Naive thymus-derived CD4-positive, alpha-beta T cell (primary cell): ENCODE data around the gene SMIM35. TPM values are rescaled to one million over a fixed set of nuclear protein-coding genes. Genes with fewer than 3 reads are reported as not detected.
A peak's percentile ranks its signal among the peaks of the same experiment; 100 is the strongest.

ENCODE experiments used
- ATAC-seq: fragments of 150-1000 bp; cut with Tn5 transposase; 2 replicates; pipeline ENCODE4 v1.10.0; 2021; ENCODE audit warnings: mild to moderate bottlenecking, moderate library complexity
- CTCF ChIA-PET: fragments of 350-600 bp; sonication (Branson Sonifier 250); formaldehyde crosslinking; loops from one replicate; lab custom pipeline; 2021; ENCODE audit warnings: antibody characterized with exemption; lab: Charles Lee
- POLR2A ChIA-PET: fragments of 350-600 bp; sonication (Branson Sonifier 250); formaldehyde crosslinking; loops from one replicate; lab custom pipeline; 2021; ENCODE audit warnings: antibody characterized with exemption, inconsistent platforms; lab: Charles Lee
- DNase-seq, 9 donors: peaks; one replicate each; pipeline versions ENCODE4 v3.0.0 to v3.0.0-alpha.2; 2020 to 2022; ENCODE audit warnings: mixed read lengths in 1 of 9
- H3K27ac ChIP-seq: one replicate; pipeline ENCODE4 v1.7.0; 2013; ENCODE audit warnings: mild to moderate bottlenecking, low read depth, low read length, moderate library complexity
- H3K27me3 ChIP-seq, 2 donors: one replicate each; pipeline ENCODE4 v1.7.0; 2013; ENCODE audit warnings: low read length in 2 of 2, mild to moderate bottlenecking in 2 of 2, moderate library complexity in 2 of 2; ENCODE audit not compliant: control insufficient read depth in 2 of 2, insufficient read depth in 2 of 2
- H3K36me3 ChIP-seq, 3 experiments: 1 replicate in 2 of 3; 2 replicates in 1 of 3; pipeline ENCODE4 v1.7.0; 2013; ENCODE audit warnings: low read length in 3 of 3, mild to moderate bottlenecking in 3 of 3, moderate library complexity in 1 of 3; ENCODE audit not compliant: insufficient read depth in 3 of 3, control insufficient read depth in 2 of 3
- H3K4me1 ChIP-seq, 2 donors: one replicate each; pipeline ENCODE4 v1.7.0; 2013; ENCODE audit warnings: low read length in 2 of 2, mild to moderate bottlenecking in 2 of 2, moderate library complexity in 1 of 2; ENCODE audit not compliant: control insufficient read depth in 2 of 2, insufficient read depth in 2 of 2
- H3K4me3 ChIP-seq: 2 replicates; pipeline ENCODE4 v1.7.0; 2013; ENCODE audit warnings: mild to moderate bottlenecking, low read length
- H3K9me3 ChIP-seq, 3 experiments: 1 replicate in 2 of 3; 2 replicates in 1 of 3; pipeline ENCODE4 v1.7.0; 2013; ENCODE audit warnings: low read length in 3 of 3; ENCODE audit not compliant: control insufficient read depth in 2 of 3
- H3K27ac Mint-ChIP-seq, 9 donors: one replicate each; pipeline ENCODE4 v1.8.0; 2020 to 2022; ENCODE audit warnings: mixed read lengths in 9 of 9, mild to moderate bottlenecking in 8 of 9, moderate library complexity in 5 of 9, inconsistent platforms in 2 of 9
- H3K27me3 Mint-ChIP-seq, 5 donors: one replicate each; pipeline ENCODE4 v1.8.0; 2021 to 2022; ENCODE audit warnings: mixed read lengths in 5 of 5, mild to moderate bottlenecking in 1 of 5
- H3K36me3 Mint-ChIP-seq, 5 donors: one replicate each; pipeline ENCODE4 v1.8.0; 2020 to 2022; ENCODE audit warnings: mixed read lengths in 5 of 5, mild to moderate bottlenecking in 3 of 5, inconsistent platforms in 1 of 5
- H3K4me1 Mint-ChIP-seq, 7 donors: one replicate each; pipeline ENCODE4 v1.8.0; 2020 to 2022; ENCODE audit warnings: mixed read lengths in 7 of 7, mild to moderate bottlenecking in 3 of 7, inconsistent platforms in 1 of 7
- H3K4me3 Mint-ChIP-seq, 10 donors: one replicate each; pipeline ENCODE4 v1.8.0; 2020 to 2022; ENCODE audit warnings: mild to moderate bottlenecking in 10 of 10, mixed read lengths in 10 of 10, moderate library complexity in 6 of 10, inconsistent platforms in 2 of 10
- H3K9me3 Mint-ChIP-seq, 11 donors: one replicate each; pipeline ENCODE4 v1.8.0; 2020 to 2022; ENCODE audit warnings: mixed read lengths in 11 of 11, mild to moderate bottlenecking in 4 of 11, inconsistent platforms in 1 of 11, moderate library complexity in 1 of 11
- intact Hi-C, 2 donors: fragments of 100-400 bp; cut with micrococcal nuclease; formaldehyde crosslinking; loops; one replicate each; pipeline ENCODE4 v1.15.1; 2023
- polyA plus RNA-seq, 2 donors: library from polyadenylated mRNA; unstranded; fragments of 300-500 nt; fragmentation: Illumina TruSeq; gene quantifications; one replicate each; pipeline ENCODE4 v1.2.3, GENCODE V29; 2021
- total RNA-seq, 6 experiments: library from RNA in 5 of 6; stranded (reverse) in 5 of 6; gene quantifications; 1 replicate in 5 of 6; 2 replicates in 1 of 6; pipeline ENCODE4 v1.2.3 and lab custom pipeline; 2021 to 2026

The SMIM35 gene
- total and polyA plus RNA-seq, 7 experiments from 2014 or later, result 0.11 to 0.60 (median 0.28) TPM; not detected in 3

DNA sequence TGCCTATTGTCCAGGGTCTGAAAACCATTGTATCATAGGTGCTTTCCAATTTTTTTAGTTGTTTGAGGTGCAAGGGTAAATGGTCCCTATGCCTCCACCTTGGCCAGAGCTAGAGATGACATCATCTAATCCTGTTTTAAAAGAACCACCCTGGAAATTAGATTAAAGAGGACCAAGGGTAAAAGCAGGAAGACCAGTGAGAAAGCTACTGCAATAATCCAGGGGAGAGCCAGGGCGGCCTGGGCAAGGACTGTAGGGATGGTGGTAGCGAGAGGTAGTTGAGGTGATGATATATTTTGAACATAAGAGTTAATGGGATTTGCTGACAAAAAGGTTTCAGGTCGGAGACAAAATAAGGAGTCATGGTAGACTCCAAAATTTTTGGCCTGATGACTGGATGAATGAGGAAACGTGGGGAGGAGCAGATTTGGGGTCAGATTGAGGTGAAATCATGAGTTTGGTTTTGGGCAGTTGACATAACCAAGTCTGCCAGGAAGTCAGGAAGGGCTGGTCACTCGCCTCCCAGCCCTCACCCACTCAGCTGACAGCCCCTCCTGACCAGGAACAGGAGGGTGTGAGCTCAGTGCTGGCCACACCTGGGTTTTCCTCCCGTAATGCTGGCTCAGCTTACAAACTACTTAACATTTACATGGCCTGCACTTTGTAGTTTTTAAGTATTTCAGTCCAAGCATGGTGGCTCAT lies 42.9 kb upstream of the SMIM35 start:
- Histone ChIP-seq H3K4me1 (no peaks in the 10 kb centered on the region), H3K27me3 (no peaks in the 10 kb centered on the region), H3K36me3 (no peaks in the 10 kb centered on the region), H3K9me3 (no peaks in the 10 kb centered on the region), H3K27ac (no peak overlapping the region), H3K4me3 (no peak overlapping the region)
- no peaks in the 10 kb centered on the region for H3K36me3 Mint-ChIP-seq
- H3K9me3 Mint-ChIP-seq, result no peaks in the 10 kb centered on the region
- DNase-seq (no peak), ATAC-seq (no peak)
- peak overlapping the region in 1 of 10 donors; percentile 28 for H3K4me3 Mint-ChIP-seq
- ChIA-PET CTCF (interaction anchor here (1.6 kb wide), 1 partner anchor 15 kb away, joined by 3 read pairs; no protein-coding TSS in a partner anchor), POLR2A (no interaction called here)
- H3K27ac Mint-ChIP-seq, result no peak overlapping the region
- peaks cover 0 to 33% (median 8%) of the 10 kb centered on the region in 5 donors for H3K27me3 Mint-ChIP-seq
- peaks cover 0 to 2% (median 0%) of the 10 kb centered on the region in 7 donors for H3K4me1 Mint-ChIP-seq
- intact Hi-C loops, result no loop called here

DNA sequence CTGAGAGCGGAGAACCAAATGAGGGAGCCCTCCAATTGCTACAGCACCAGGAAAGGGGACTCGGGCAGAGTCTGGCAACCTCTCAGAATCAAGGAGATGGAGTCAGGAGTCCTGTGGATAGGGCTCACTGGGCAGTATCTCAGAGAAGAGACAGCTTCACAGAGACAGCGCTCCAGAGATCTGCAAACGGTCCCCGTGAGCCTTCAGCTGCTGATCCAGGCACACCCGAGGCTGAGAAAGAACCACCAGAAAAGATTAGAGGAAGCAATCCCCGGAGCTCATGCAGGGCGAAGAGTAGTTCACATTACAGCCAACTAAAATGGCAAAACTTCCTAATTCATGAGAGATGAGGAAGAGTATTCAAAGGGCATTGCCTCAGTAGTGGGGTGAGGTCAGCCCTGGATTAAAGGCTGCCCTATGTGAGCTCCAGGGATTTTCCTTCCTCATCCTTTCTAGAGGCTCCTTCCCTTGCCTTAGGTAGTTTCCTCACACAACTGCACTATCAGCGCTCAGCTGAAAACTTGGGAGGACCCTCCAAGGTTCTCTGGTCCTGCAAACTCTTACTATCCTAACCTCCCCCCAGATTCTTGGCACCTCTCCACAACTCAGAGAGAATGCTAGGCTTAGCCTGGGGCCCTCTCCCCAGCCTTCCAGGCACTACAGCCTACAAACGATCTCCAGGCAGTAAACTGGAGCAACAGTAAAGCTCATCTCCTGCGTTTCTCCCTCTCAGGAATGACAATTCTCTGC lies 42.1 kb upstream of the SMIM35 start:
- no peaks in the 10 kb centered on the region for H3K36me3 Mint-ChIP-seq
- peaks cover 0 to 2% (median 0%) of the 10 kb centered on the region in 7 donors for H3K4me1 Mint-ChIP-seq
- POLR2A ChIA-PET, result no interaction called here
- no peak overlapping the region for H3K4me3 ChIP-seq
- H3K27me3 Mint-ChIP-seq, result peaks cover 0 to 26% (median under 1%) of the 10 kb centered on the region in 5 donors
- ATAC-seq (peak; percentile 42), DNase-seq (no peak)
- intact Hi-C loops, result no loop called here
- no peaks in the 10 kb centered on the region for H3K9me3 ChIP-seq
- H3K27ac Mint-ChIP-seq, result peak overlapping the region in 1 of 9 donors; percentile 72
- H3K27me3 ChIP-seq, result no peaks in the 10 kb centered on the region
- H3K4me1 ChIP-seq, result no peaks in the 10 kb centered on the region
- no peaks in the 10 kb centered on the region for H3K36me3 ChIP-seq
- CTCF ChIA-PET, result interaction anchor here (1.6 kb wide), 1 partner anchor 16 kb away, joined by 3 read pairs; no protein-coding TSS in a partner anchor
- H3K27ac ChIP-seq, result no peak overlapping the region
- H3K9me3 Mint-ChIP-seq, result no peaks in the 10 kb centered on the region
- H3K4me3 Mint-ChIP-seq, result no peak overlapping the region

DNA sequence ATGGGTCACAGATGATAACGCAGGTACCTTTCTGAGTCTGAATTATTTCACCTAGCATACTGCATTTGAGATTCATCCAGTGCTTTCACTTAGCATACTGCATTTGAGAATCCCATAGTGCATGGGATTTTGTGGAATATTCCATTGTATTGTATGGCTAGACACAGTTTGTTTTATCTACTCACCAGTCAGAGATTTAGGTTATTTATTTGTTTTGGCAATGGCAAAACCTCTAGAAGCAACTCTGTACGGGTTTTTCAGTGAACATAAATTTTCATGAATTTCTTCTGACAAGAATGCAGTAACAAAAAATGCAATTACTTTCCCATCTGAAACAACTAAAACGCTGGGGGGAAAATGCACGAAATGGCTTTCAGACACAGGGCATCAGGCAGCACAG lies 41.5 kb upstream of the SMIM35 start:
- DNase-seq (no peak), ATAC-seq (no peak)
- Histone ChIP-seq H3K36me3 (no peaks in the 10 kb centered on the region), H3K27me3 (no peaks in the 10 kb centered on the region), H3K9me3 (no peaks in the 10 kb centered on the region), H3K4me3 (no peak overlapping the region), H3K4me1 (no peaks in the 10 kb centered on the region), H3K27ac (no peak overlapping the region)
- Mint-ChIP-seq H3K27me3 (peaks cover 0 to 24% (median 0%) of the 10 kb centered on the region in 5 donors), H3K27ac (peak overlapping the region in 2 of 9 donors; percentile 51 to 72), H3K4me3 (no peak overlapping the region), H3K36me3 (no peaks in the 10 kb centered on the region), H3K9me3 (no peaks in the 10 kb centered on the region), H3K4me1 (peaks cover 0 to 2% (median 0%) of the 10 kb centered on the region in 7 donors)
- intact Hi-C loops, result no loop called here
- ChIA-PET CTCF (interaction anchor here (1.6 kb wide), 1 partner anchor 16 kb away, joined by 3 read pairs; no protein-coding TSS in a partner anchor), POLR2A (no interaction called here)

- ATAC-seq, result no peak
- CTCF ChIA-PET, result interaction anchor here (0.6 kb wide), 1 partner anchor 53 kb away, joined by 6 read pairs; no protein-coding TSS in a partner anchor
Observed at GRCh38 chr11:118126082-118126838, 39.5 kb upstream of the SMIM35 start.

GRCh38 chr11:118124929-118125535 lies 38.3 kb upstream of the SMIM35 start:
- no peaks in the 10 kb centered on the region for H3K27me3 ChIP-seq
- H3K36me3 Mint-ChIP-seq, result peaks cover 0 to 7% (median 0%) of the 10 kb centered on the region in 5 donors
- POLR2A ChIA-PET, result interaction anchor here (0.7 kb wide), 1 partner anchor 130 kb away, joined by 3 read pairs; no protein-coding TSS in a partner anchor
- no peaks in the 10 kb centered on the region for H3K4me1 ChIP-seq
- intact Hi-C loops, result no loop called here
- H3K4me1 Mint-ChIP-seq, result peaks cover 0 to 2% (median 0%) of the 10 kb centered on the region in 7 donors
- no peak overlapping the region for H3K4me3 ChIP-seq
- no peaks in the 10 kb centered on the region for H3K9me3 ChIP-seq
- ATAC-seq (no peak), DNase-seq (no peak)
- peaks cover 0 to 35% (median 6%) of the 10 kb centered on the region in 5 donors for H3K27me3 Mint-ChIP-seq
- H3K36me3 ChIP-seq, result no peaks in the 10 kb centered on the region
- no peak overlapping the region for H3K4me3 Mint-ChIP-seq
- no peak overlapping the region for H3K27ac Mint-ChIP-seq
- H3K27ac ChIP-seq, result no peak overlapping the region
- peaks cover 0 to 5% (median 0%) of the 10 kb centered on the region in 11 donors for H3K9me3 Mint-ChIP-seq
- CTCF ChIA-PET, result interaction anchor here (0.7 kb wide), 1 partner anchor 12 kb away, joined by 3 read pairs; no protein-coding TSS in a partner anchor

More at GRCh38 chr11:118126082-118126838, 39.5 kb upstream of the SMIM35 start:
- Histone ChIP-seq H3K4me1 (no peaks in the 10 kb centered on the region), H3K27ac (no peak overlapping the region), H3K27me3 (no peaks in the 10 kb centered on the region), H3K36me3 (no peaks in the 10 kb centered on the region), H3K9me3 (no peaks in the 10 kb centered on the region), H3K4me3 (no peak overlapping the region)
- H3K27me3 Mint-ChIP-seq, result peaks cover 0 to 36% (median 0%) of the 10 kb centered on the region in 5 donors
- peaks cover 0 to 2% (median 0%) of the 10 kb centered on the region in 7 donors for H3K4me1 Mint-ChIP-seq
- no peak overlapping the region for H3K4me3 Mint-ChIP-seq
- no peak overlapping the region for H3K27ac Mint-ChIP-seq
- DNase-seq, result no peak
- H3K36me3 Mint-ChIP-seq, result no peaks in the 10 kb centered on the region
- POLR2A ChIA-PET, result no interaction called here
- intact Hi-C loops, result no loop called here
- no peaks in the 10 kb centered on the region for H3K9me3 Mint-ChIP-seq

DNA sequence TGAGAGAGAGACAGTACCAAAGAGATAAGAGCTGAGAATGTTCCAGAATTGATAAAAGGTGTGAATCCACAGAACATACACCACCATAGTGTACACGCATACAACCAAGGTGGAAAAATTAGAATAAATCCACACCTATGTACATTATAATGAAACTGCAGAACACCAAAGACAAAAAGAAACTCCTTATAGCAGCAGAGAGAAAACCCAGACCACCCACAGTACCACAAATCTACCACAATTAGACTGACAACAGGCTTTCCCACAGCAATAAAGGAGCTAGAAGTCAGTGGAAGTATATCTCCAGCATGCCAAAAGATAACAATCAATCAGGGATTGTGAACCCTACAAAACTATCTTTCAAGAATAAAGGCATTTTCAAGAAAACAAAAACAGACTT lies 34.0 kb upstream of the SMIM35 start:
- POLR2A ChIA-PET, result no interaction called here
- ATAC-seq, result no peak
- H3K4me1 Mint-ChIP-seq, result peaks cover 0 to 12% (median 0%) of the 10 kb centered on the region in 7 donors
- peaks cover 0 to 36% (median 6%) of the 10 kb centered on the region in 5 donors for H3K27me3 Mint-ChIP-seq
- H3K9me3 Mint-ChIP-seq, result peaks cover 0 to 5% (median 0%) of the 10 kb centered on the region in 11 donors
- no peak overlapping the region for H3K27ac Mint-ChIP-seq
- H3K4me3 Mint-ChIP-seq, result no peak overlapping the region
- DNase-seq, result no peak
- Histone ChIP-seq H3K27ac (no peak overlapping the region), H3K4me3 (no peak overlapping the region), H3K36me3 (no peaks in the 10 kb centered on the region), H3K9me3 (no peaks in the 10 kb centered on the region), H3K27me3 (no peaks in the 10 kb centered on the region), H3K4me1 (no peaks in the 10 kb centered on the region)
- H3K36me3 Mint-ChIP-seq, result peaks cover 0 to 7% (median 0%) of the 10 kb centered on the region in 5 donors
- intact Hi-C loops, result no loop called here
- CTCF ChIA-PET, result no interaction called here
